Head of caudate nucleus (tissue), 42 donors: ENCODE measurements around the gene IGF2BP3.
"Not testable (repeated sequence)": the region's sequence is repeated elsewhere in the genome, so short reads cannot be mapped to it uniquely, and the experiment has no call there.

ENCODE experiments used
- DNase-seq, 42 donors: peaks; one replicate each; pipeline versions ENCODE4 v3.0.0 to v3.0.0-alpha.2; 2020 to 2021; ENCODE audit warnings: mixed read lengths in 7 of 42
- intact Hi-C: fragments of 100-400 bp; cut with DNase I; formaldehyde crosslinking; loops from one replicate; pipeline ENCODE4 v1.15.0; 2022

The IGF2BP3 gene

GRCh38 chr7:23470330-23471105 lies at the start of gene IGF2BP3:
Gene IGF2BP3, minus strand, starts transcription at chr7:23470491. Its CDS starts 381 bp downstream, at chr7:23470110.
- intact Hi-C loops: loop anchor here (10.0 kb wide), 1 partner anchor 286 kb away; the partner anchor contains the start of gene NUP42
- peak in 1 of 42 donors; percentile 34 for DNase-seq

GRCh38 chr7:23514755-23515154 lies 44.5 kb upstream of the IGF2BP3 start:
- DNase-seq: no peak
- intact Hi-C loops: no loop called here

- DNase-seq, intact Hi-C loops: not testable (repeated sequence)
These were observed 43.5 kb upstream of the IGF2BP3 start for GRCh38 chr7:23513746-23514145.

- intact Hi-C loops: no loop called here
- peak in 3 of 42 donors; percentile 5 to 27 (median 20) for DNase-seq
These were observed 23.7 kb upstream of the IGF2BP3 start for GRCh38 chr7:23494009-23494408.

GRCh38 chr7:23491502-23491901 lies 21.2 kb upstream of the IGF2BP3 start:
- DNase-seq: peak in 2 of 42 donors; percentile 14 to 21

GRCh38 chr7:23490357-23491135 lies 20.3 kb upstream of the IGF2BP3 start:
- DNase-seq: peak in 40 of 42 donors; percentile 31 to 80 (median 63)
- intact Hi-C loops: no loop called here

More at GRCh38 chr7:23491502-23491901, 21.2 kb upstream of the IGF2BP3 start:
- intact Hi-C loops: no loop called here

- intact Hi-C loops, DNase-seq: not testable (repeated sequence)
These were observed 18.4 kb upstream of the IGF2BP3 start for GRCh38 chr7:23488714-23489113.

GRCh38 chr7:23487670-23488069 lies 17.4 kb upstream of the IGF2BP3 start:
- intact Hi-C loops: no loop called here
- DNase-seq: no peak

GRCh38 chr7:23486002-23486773 lies 15.9 kb upstream of the IGF2BP3 start:
- intact Hi-C loops: no loop called here
- DNase-seq: peak in 1 of 42 donors; percentile 4

GRCh38 chr7:23482686-23483085 lies 12.4 kb upstream of the IGF2BP3 start:
- intact Hi-C loops: no loop called here

GRCh38 chr7:23477962-23478866 lies 7.9 kb upstream of the IGF2BP3 start:
- intact Hi-C loops: loop anchor here (10.0 kb wide), 1 partner anchor 293 kb away; the partner anchor contains the start of gene NUP42

More at GRCh38 chr7:23482686-23483085, 12.4 kb upstream of the IGF2BP3 start:
- no peak for DNase-seq

GRCh38 chr7:23477157-23477499 lies 6.8 kb upstream of the IGF2BP3 start:
- DNase-seq: no peak

More at GRCh38 chr7:23477962-23478866, 7.9 kb upstream of the IGF2BP3 start:
- no peak for DNase-seq

GRCh38 chr7:23476286-23477156 lies 6.2 kb upstream of the IGF2BP3 start:
- intact Hi-C loops: loop anchor here (10.0 kb wide), 1 partner anchor 292 kb away; the partner anchor contains the start of gene NUP42
- DNase-seq: no peak

More at GRCh38 chr7:23477157-23477499, 6.8 kb upstream of the IGF2BP3 start:
- intact Hi-C loops: loop anchor here (10.0 kb wide), 1 partner anchor 292 kb away; the partner anchor contains the start of gene NUP42

- intact Hi-C loops: loop anchor here (10.0 kb wide), 1 partner anchor 291 kb away; the partner anchor contains the start of gene NUP42
These were observed 5.2 kb upstream of the IGF2BP3 start for GRCh38 chr7:23475576-23475839.

GRCh38 chr7:23474829-23475575 lies 4.7 kb upstream of the IGF2BP3 start:
- no peak for DNase-seq
- intact Hi-C loops: loop anchor here (10.0 kb wide), 1 partner anchor 290 kb away; the partner anchor contains the start of gene NUP42

More at GRCh38 chr7:23475576-23475839, 5.2 kb upstream of the IGF2BP3 start:
- DNase-seq: no peak
